ENCODE measurements around the gene ZNF512.
"Not testable (repeated sequence)": the region's sequence is repeated elsewhere in the genome, so short reads cannot be mapped to it uniquely, and the experiment has no call there.

DNA sequence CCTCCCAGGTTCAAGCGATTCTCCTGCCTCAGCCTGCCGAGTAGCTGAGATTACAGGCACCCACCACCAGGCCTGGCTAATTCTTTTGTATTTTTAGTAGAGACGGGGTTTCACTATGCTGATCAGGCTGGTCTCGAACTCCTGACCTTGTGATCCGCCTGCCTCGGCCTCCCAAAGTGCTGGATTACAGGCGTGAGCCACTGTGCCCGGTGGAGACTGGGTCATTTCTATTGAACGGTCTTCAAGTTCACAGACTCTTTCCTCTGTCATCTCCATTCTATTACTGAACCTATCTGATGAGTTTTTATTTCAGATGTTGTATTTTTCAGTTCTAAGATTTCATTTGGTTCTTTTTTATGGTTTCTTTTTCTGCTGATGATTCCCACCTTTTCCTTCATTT lies 12.6 kb downstream of the ZNF512 start:
- not testable (repeated sequence) for TF ChIP-seq POLR2A (IDR thresholded peaks at IDR 0.05; ENCODE audit: low read length); GATA1 (IDR thresholded peaks at IDR 0.05; ENCODE audit: low read depth, low read length)

Data from erythroblast (primary cell).